Measurements from ENCODE around the gene KIFAP3.
A peak's percentile ranks its signal among the peaks of the same experiment; 100 is the strongest.
"Not testable (repeated sequence)": the region's sequence is repeated elsewhere in the genome, so short reads cannot be mapped to it uniquely, and the experiment has no call there.

KIFAP3 gene

GRCh38 chr1:170076199-170076598 lies 1.7 kb upstream of the KIFAP3 start:
- Mint-ChIP-seq H3K27ac (no peak overlapping the region), H3K36me3 (peaks cover 8% of the 10 kb centered on the region), H3K9me3 (peaks cover 13% of the 10 kb centered on the region), H3K4me3 (no peak overlapping the region), H3K4me1 (peaks cover 32% of the 10 kb centered on the region), H3K27me3 (no peaks in the 10 kb centered on the region)
- no peak for DNase-seq
- CTCF ChIA-PET: interaction anchor here (1.0 to 1.2 kb wide), 2 partner anchors 9 to 148 kb away, joined by 3 read pairs; no protein-coding TSS in a partner anchor

DNA sequence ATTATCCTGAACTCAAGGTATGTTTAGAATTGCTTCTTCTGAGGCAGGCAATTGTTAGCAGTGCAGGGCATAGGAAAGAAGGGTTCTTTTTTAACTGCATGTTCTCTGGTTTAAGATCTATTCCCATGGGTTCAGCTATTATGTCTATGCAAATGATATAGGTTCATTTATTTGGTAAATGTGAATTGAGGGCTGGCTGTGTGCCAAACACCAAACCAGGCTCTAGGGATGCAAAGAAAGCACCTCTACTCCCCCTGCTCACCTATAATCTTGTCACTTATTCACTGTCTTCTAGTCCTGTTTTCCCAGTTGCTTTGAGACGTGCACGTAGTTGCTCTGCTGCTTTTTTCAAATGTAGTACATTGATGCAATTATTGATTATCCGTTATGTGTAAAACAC lies 691 bp upstream of the KIFAP3 start:
- CTCF ChIA-PET: interaction anchor here (1.0 kb wide), 2 partner anchors 147 kb away, joined by 3 read pairs; no protein-coding TSS in a partner anchor
- DNase-seq: no peak
- Mint-ChIP-seq H3K27ac (peak overlapping the region; percentile 91), H3K27me3 (no peaks in the 10 kb centered on the region), H3K36me3 (peaks cover 14% of the 10 kb centered on the region), H3K9me3 (peaks cover 18% of the 10 kb centered on the region), H3K4me1 (peaks cover 42% of the 10 kb centered on the region), H3K4me3 (peak overlapping the region; percentile 85)

DNA sequence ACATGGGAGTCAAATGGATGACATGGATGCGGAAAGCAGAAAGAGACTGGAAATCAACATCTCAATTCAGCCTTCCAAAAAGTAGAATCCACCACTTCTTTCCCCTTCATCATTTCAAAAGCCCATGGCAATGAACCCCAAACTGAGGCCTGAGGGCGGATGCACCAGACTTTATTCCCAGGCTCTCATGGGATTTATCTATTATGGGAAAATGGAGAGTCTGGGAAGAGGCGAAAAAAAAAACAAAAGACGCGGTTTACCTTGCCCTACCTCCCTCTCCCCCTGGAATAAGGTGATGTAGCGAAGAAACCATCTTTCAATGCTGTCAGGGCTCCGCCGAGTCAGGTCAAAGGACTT lies 624 bp downstream of the KIFAP3 start:
- H3K4me3 Mint-ChIP-seq: peak overlapping the region; percentile 85
- CTCF ChIA-PET: no interaction called here

DNA sequence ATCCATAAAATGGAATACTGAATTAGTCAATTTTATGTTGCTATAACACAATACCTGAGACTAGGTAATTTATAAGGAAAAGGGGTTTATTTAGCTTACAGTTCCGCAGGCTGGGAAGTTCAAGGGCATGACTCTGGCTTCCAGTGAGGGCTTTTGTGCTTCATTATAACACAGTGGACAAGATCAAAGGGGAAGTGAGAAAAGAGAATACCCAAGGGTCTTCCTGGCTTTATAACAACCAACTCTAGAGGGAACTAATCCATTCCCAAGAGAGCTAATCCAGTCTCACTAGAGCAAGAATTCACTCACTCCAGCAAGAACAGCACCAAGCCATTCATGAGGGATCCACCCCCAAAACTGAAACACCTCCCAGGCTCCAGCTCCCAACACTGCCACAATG lies 3.1 kb downstream of the KIFAP3 start:
- Mint-ChIP-seq H3K9me3 (peaks cover 7% of the 10 kb centered on the region), H3K36me3 (peaks cover 24% of the 10 kb centered on the region), H3K27ac (no peak overlapping the region), H3K4me1 (peaks cover 74% of the 10 kb centered on the region), H3K4me3 (no peak overlapping the region), H3K27me3 (no peaks in the 10 kb centered on the region)
- DNase-seq: no peak
- CTCF ChIA-PET: no interaction called here

More for the DNA sequence above, 624 bp downstream of the KIFAP3 start:
- Mint-ChIP-seq H3K9me3 (peaks cover 15% of the 10 kb centered on the region), H3K27ac (peak overlapping the region; percentile 91), H3K36me3 (peaks cover 19% of the 10 kb centered on the region), H3K4me1 (peaks cover 54% of the 10 kb centered on the region), H3K27me3 (no peaks in the 10 kb centered on the region)
- no peak for DNase-seq

DNA sequence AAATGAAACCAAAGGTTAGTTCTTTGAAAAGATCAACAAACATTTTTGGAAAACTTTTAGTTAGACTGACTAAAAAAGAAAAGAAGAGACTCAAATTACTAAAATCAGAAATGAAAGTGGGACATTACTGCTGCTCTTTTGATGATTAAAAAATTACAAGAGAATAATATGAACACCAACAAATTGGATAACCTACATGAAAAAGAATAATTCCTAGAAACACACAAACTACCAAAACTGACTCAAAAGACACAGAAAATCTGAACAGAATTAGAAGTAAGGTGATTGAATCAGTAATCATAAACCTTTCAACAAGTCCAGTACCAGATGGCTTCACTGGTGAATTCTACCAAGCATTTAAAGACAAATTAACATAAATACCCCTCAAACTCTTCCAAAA lies 5.6 kb downstream of the KIFAP3 start:
- Mint-ChIP-seq H3K27me3 (no peaks in the 10 kb centered on the region), H3K9me3 (peaks cover 7% of the 10 kb centered on the region), H3K36me3 (peaks cover 24% of the 10 kb centered on the region), H3K4me3 (peak overlapping the region; percentile 70), H3K4me1 (peaks cover 61% of the 10 kb centered on the region), H3K27ac (peak overlapping the region; percentile 89)
- CTCF ChIA-PET: no interaction called here
- no peak for DNase-seq

- H3K27ac Mint-ChIP-seq: no peak overlapping the region
- CTCF ChIA-PET: interaction anchor here (0.8 kb wide), 2 partner anchors 9 to 13 kb away, joined by 3 to 4 read pairs; no protein-coding TSS in a partner anchor
- peaks cover 56% of the 10 kb centered on the region for H3K4me1 Mint-ChIP-seq
- no peak for DNase-seq
- H3K27me3 Mint-ChIP-seq: no peaks in the 10 kb centered on the region
- peaks cover 7% of the 10 kb centered on the region for H3K9me3 Mint-ChIP-seq
- H3K4me3 Mint-ChIP-seq: no peak overlapping the region
- H3K36me3 Mint-ChIP-seq: peaks cover 25% of the 10 kb centered on the region
Measured at GRCh38 chr1:170067253-170067819, 7.2 kb downstream of the KIFAP3 start.

DNA sequence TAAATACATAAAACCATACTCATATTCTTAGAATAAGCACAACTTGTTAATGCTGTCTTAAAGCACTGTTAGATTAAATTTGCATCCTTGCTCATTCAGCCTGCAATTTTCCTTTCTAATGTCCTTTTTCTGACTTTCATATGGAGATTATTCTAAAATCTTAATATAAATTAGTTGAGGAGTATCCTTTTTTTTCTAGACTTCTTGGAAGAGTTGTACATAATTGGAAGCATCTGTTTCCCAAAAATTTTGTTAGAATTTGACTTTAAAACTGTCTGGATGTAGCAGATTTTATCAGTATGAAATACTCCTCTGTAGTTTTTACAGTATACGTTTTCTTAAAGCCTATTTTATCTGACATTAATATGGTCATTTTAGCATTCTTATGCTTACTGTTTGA lies 9.7 kb downstream of the KIFAP3 start:
- peaks cover 7% of the 10 kb centered on the region for H3K9me3 Mint-ChIP-seq
- CTCF ChIA-PET: no interaction called here

DNA sequence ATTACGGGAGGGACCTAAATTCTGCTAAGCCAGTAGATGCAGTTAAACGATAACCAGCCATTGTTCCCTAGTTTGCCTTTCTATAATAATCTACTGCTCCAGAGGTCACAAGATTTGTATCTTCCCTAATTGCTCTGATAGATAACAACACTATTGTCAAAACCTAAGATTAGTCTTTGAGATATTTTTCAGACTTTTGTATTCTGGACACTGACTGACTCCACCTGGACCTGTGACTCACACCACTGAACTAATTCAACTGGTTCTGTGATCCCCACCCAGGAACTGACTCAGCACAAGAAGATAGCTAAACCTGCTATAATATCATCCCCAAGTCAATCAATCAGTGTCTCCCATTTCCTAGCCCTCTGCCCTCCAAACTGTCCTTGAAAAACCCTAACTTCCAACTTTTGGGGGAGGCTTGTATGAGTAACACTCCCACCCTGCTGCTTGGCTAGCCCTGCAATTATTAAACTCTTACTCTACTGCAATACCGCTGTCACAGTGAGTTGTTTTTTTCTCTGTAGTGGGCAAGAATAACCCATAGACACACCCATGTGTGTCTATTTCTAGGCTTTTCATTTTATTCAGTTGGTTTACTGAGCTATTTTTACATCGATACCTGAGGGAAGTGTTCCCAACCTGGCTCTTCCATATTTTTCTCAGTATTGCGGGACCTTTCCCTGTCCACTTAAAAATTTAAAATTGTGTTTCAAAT lies 11.2 kb downstream of the KIFAP3 start:
- Mint-ChIP-seq H3K9me3 (peaks cover 7% of the 10 kb centered on the region), H3K27ac (no peak overlapping the region), H3K4me3 (no peak overlapping the region), H3K27me3 (no peaks in the 10 kb centered on the region), H3K36me3 (peaks cover 11% of the 10 kb centered on the region), H3K4me1 (peaks cover 24% of the 10 kb centered on the region)
- DNase-seq: no peak
- CTCF ChIA-PET: interaction anchor here (0.5 kb wide), 1 partner anchor 516 kb away, joined by 3 read pairs; no protein-coding TSS in a partner anchor

More for the DNA sequence above, 9.7 kb downstream of the KIFAP3 start:
- DNase-seq: no peak
- no peak overlapping the region for H3K27ac Mint-ChIP-seq
- H3K4me1 Mint-ChIP-seq: peaks cover 39% of the 10 kb centered on the region
- no peaks in the 10 kb centered on the region for H3K27me3 Mint-ChIP-seq
- H3K4me3 Mint-ChIP-seq: no peak overlapping the region
- H3K36me3 Mint-ChIP-seq: peaks cover 16% of the 10 kb centered on the region

DNA sequence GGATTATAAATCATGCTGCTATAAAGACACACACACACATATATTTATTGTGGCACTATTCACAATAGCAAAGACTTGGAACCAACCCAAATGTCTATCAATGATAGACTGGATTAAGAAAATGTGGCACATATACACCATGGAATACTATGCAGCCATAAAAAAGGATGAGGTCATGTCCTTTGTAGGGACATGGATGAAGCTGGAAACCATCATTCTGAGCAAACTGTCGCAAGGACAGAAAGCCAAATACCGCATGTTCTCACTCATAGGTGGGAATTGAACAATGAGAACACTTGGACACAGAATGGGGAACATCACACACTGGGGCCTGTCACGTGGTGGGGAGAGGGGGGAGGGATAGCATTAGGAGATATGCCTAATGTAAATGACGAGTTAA lies 12.8 kb downstream of the KIFAP3 start:
- H3K27ac Mint-ChIP-seq, CTCF ChIA-PET, H3K9me3 Mint-ChIP-seq, H3K27me3 Mint-ChIP-seq, DNase-seq, H3K4me3 Mint-ChIP-seq, H3K36me3 Mint-ChIP-seq: not testable (repeated sequence)
- peaks cover 10% of the 10 kb centered on the region for H3K4me1 Mint-ChIP-seq

GRCh38 chr1:170060015-170060520 lies 14.4 kb downstream of the KIFAP3 start:
- H3K4me3 Mint-ChIP-seq, CTCF ChIA-PET, H3K36me3 Mint-ChIP-seq, DNase-seq, H3K4me1 Mint-ChIP-seq, H3K27ac Mint-ChIP-seq, H3K9me3 Mint-ChIP-seq, H3K27me3 Mint-ChIP-seq: not testable (repeated sequence)

DNA sequence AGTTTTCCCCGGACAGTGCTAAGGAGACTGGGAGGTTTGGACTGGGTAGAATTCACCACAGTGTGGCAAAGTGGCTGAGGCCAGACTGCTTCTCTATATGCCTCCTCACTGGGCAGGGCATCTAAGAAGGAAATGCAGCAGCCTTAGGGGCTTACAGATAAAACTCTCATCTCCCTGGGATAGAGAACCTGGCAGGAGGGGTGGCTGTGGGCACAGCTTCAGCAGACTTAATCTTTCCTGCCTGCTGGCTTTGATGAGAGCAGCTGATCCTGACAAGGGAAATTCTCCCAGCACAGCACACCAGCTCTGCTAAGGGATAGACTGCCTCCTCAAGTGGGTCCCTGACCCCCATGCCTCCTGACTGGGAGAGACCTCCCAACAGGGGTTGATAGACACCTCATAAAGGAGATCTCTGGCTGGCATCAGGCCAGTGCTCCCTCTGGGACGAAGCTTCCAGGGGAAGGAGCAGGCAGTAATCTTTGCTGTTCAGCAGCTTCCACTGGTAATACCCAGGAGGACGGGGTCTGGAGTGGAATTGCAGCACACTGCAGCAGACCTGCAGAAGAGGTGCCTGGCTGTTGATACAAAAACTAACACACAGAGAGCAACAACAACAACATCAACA lies 25.2 kb downstream of the KIFAP3 start:
- no peak overlapping the region for H3K27ac Mint-ChIP-seq
- peaks cover 37% of the 10 kb centered on the region for H3K36me3 Mint-ChIP-seq
- no peak overlapping the region for H3K4me3 Mint-ChIP-seq
- H3K4me1 Mint-ChIP-seq: peaks cover 2% of the 10 kb centered on the region
- no peaks in the 10 kb centered on the region for H3K27me3 Mint-ChIP-seq
- H3K9me3 Mint-ChIP-seq: no peaks in the 10 kb centered on the region
- no peak for DNase-seq
- CTCF ChIA-PET: no interaction called here

- H3K36me3 Mint-ChIP-seq: peaks cover 32% of the 10 kb centered on the region
- peak overlapping the region; percentile 49 for H3K27ac Mint-ChIP-seq
- H3K4me1 Mint-ChIP-seq: peaks cover 2% of the 10 kb centered on the region
- no peak overlapping the region for H3K4me3 Mint-ChIP-seq
- H3K27me3 Mint-ChIP-seq: no peaks in the 10 kb centered on the region
- DNase-seq: no peak
- CTCF ChIA-PET: no interaction called here
- H3K9me3 Mint-ChIP-seq: no peaks in the 10 kb centered on the region
Measured at GRCh38 chr1:170048515-170048914, 26.0 kb downstream of the KIFAP3 start.

GRCh38 chr1:170044187-170044586 lies 30.3 kb downstream of the KIFAP3 start:
- no peaks in the 10 kb centered on the region for H3K9me3 Mint-ChIP-seq
- peaks cover 18% of the 10 kb centered on the region for H3K36me3 Mint-ChIP-seq
- H3K27ac Mint-ChIP-seq: no peak overlapping the region

DNA sequence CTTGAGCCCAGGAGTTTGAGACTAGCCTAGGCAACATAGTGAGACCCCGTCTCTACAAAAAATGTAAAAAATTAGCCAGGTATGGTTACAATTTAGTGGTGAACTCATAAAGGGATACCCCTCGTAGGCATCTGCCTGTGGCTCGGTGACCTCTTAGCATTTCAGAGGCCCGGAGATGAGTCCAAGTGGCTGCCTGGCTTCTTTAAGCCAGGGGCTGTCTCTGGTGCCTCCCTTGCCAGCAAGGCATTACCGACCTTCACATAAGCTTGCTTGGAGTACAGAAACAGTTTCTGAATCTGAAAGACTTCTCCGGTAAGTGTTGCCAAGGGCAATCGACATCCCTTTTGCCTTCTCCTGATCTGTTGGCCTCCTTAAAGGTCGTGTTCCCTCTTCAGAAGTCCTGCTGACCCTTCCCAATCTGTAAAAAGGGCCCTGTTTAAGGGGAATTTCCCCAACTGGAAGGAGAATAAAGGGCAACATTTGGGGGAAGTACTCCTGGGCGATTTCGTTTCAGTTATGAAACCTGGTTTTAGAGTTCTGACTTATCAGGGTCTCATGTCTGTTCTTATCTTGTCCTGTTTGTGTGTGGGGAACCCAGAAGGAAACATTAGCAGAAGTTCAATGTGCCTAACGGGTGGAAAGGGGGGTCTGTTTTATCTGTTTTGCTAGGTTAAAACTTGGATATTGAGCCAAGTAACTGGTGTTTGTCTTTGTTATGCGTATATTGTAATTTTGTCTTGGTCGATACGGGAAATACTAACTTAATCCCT lies 32.9 kb downstream of the KIFAP3 start:
- H3K27me3 Mint-ChIP-seq: no peaks in the 10 kb centered on the region
- no peak for DNase-seq
- H3K27ac Mint-ChIP-seq: no peak overlapping the region
- CTCF ChIA-PET: no interaction called here
- H3K4me1 Mint-ChIP-seq: no peaks in the 10 kb centered on the region
- H3K9me3 Mint-ChIP-seq: no peaks in the 10 kb centered on the region
- peaks cover 11% of the 10 kb centered on the region for H3K36me3 Mint-ChIP-seq
- no peak overlapping the region for H3K4me3 Mint-ChIP-seq

More at GRCh38 chr1:170044187-170044586, 30.3 kb downstream of the KIFAP3 start:
- CTCF ChIA-PET: no interaction called here
- no peak overlapping the region for H3K4me3 Mint-ChIP-seq
- H3K27me3 Mint-ChIP-seq: no peaks in the 10 kb centered on the region
- DNase-seq: no peak
- no peaks in the 10 kb centered on the region for H3K4me1 Mint-ChIP-seq
